Psoas muscle (tissue), 8 donors: Measurements from ENCODE around the gene FGD5. TPM values are rescaled to one million over a fixed set of nuclear protein-coding genes. Genes with fewer than 3 reads are reported as not detected.
A peak's percentile ranks its signal among the peaks of the same experiment; 100 is the strongest.
"Not testable (repeated sequence)": the region's sequence is repeated elsewhere in the genome, so short reads cannot be mapped to it uniquely, and the experiment has no call there.

Source experiments
- ATAC-seq, 4 donors: fragments of 200-7000 bp; cut with Tn5 transposase; one replicate each; pipeline ENCODE4 v1.9.1; 2020; ENCODE audit warnings: moderate library complexity in 3 of 4, mild to moderate bottlenecking in 2 of 4
- DNase-seq, 2 donors: peaks; one replicate each; pipeline ENCODE4 v3.0.0-alpha.2; 2020
- H3K27ac ChIP-seq: fragments of 200-600 bp; one replicate; pipeline ENCODE4 v1.8.0; 2022
- H3K27me3 ChIP-seq, 3 donors: fragments of 200-600 bp in 1 of 3; one replicate each; pipeline versions ENCODE4 v1.6.1 to v1.8.0; 2013 to 2022; ENCODE audit warnings: low read length in 2 of 3, mild to moderate bottlenecking in 2 of 3, moderate library complexity in 1 of 3; ENCODE audit not compliant: insufficient read depth in 3 of 3
- H3K36me3 ChIP-seq, 2 donors: fragments of 200-600 bp in 1 of 2; one replicate each; pipeline versions ENCODE4 v1.6.1 to v1.8.0; 2013 to 2022; ENCODE audit warnings: low read depth in 1 of 2, mild to moderate bottlenecking in 1 of 2, moderate library complexity in 1 of 2; ENCODE audit not compliant: insufficient read depth in 1 of 2
- H3K4me1 ChIP-seq: fragments of 200-600 bp; one replicate; pipeline ENCODE4 v1.8.0; 2022
- H3K4me3 ChIP-seq: fragments of 200-600 bp; one replicate; pipeline ENCODE4 v1.8.0; 2022; ENCODE audit warnings: mild to moderate bottlenecking
- H3K9me3 ChIP-seq: fragments of 200-600 bp; one replicate; pipeline ENCODE4 v1.8.0; 2022
- CTCF ChIP-seq: fragments of 200-600 bp; IDR thresholded peaks from one replicate; pipeline ENCODE4 v1.8.0; 2022; ENCODE audit warnings: antibody characterized with exemption
- WGBS, 3 donors: extraction: QIAGEN DNeasy Blood & Tissue Kit; methylation state at CpG; one replicate each; pipeline versions ENCODE4 v1.1.6 to v1.1.7; 2013; 5-methylcytosine and 5-hydroxymethylcytosine counted together
- intact Hi-C, 2 donors: fragments of 100-400 bp; cut with DNase I; formaldehyde crosslinking; loops; one replicate each; pipeline versions ENCODE4 v1.11.0 to v1.14.2; 2022
- polyA plus RNA-seq, 3 donors: library from polyadenylated mRNA; stranded (reverse); fragments of 200-250 nt; gene quantifications; one replicate each; pipeline ENCODE4 v1.2.3, GENCODE V29; 2013
- total RNA-seq, 4 donors: library from RNA; stranded (reverse); fragmentation: NEBNext Ultra II Directional in 2 of 4; extraction: Animal tissue kit (Norgen Biotek cat#: 25700) in 2 of 4; gene quantifications; one replicate each; pipeline versions ENCODE4 v1.2.1 to v1.2.4, GENCODE V29; 2021 to 2023
- donor health status: healthy with polysubstance abuse.
- donor health status: DM: no; HTN: no; CAD: no; lungs with moderate emphysema.
- donor health status: Bipolar disorder and iron deficiency.
- donor health status: healthy.
- donor health status: DM: yes; HTN: yes; CAD: no.
- donor health status: DM: no; HTN: no; CAD: no.
- donor health status: DM: no; HTN: no; CAD: no.
- donor health status: DM: yes; HTN: yes; CAD: no.

FGD5 gene
- total and polyA plus RNA-seq, 7 donors = 3.6 to 14.6 (median 6.4) TPM

- no peak overlapping the region for H3K4me3 ChIP-seq
- DNase-seq = peak in 1 of 2 donors; percentile 45
- H3K27ac ChIP-seq = no peak overlapping the region
- no peak for ATAC-seq
- WGBS, 3 donors = 42 to 56% (median 50%) methylated on average over 8 of the region's 8 CpGs
- no peaks in the 10 kb centered on the region for H3K9me3 ChIP-seq
- H3K36me3 ChIP-seq = no peaks in the 10 kb centered on the region
- peaks cover 0 to 44% (median 9%) of the 10 kb centered on the region in 3 donors for H3K27me3 ChIP-seq
- no peak for TF ChIP-seq CTCF
- peaks cover 5% of the 10 kb centered on the region for H3K4me1 ChIP-seq
- intact Hi-C loops = no loop called here
Measured at GRCh38 chr3:14806641-14807263, 12.0 kb upstream of the FGD5 start.

GRCh38 chr3:14808025-14808424, 10.7 kb upstream of the FGD5 start:
- Histone ChIP-seq H3K4me1 (peaks cover 5% of the 10 kb centered on the region), H3K27me3 (peaks cover 0 to 53% (median 9%) of the 10 kb centered on the region in 3 donors), H3K4me3 (no peak overlapping the region), H3K36me3 (no peaks in the 10 kb centered on the region), H3K9me3 (no peaks in the 10 kb centered on the region), H3K27ac (no peak overlapping the region)
- intact Hi-C loops = no loop called here
- ATAC-seq (no peak), DNase-seq (no peak)
- TF ChIP-seq CTCF = no peak

- ATAC-seq = no peak
- Histone ChIP-seq H3K27ac (no peak overlapping the region), H3K9me3 (no peaks in the 10 kb centered on the region), H3K4me1 (peaks cover 5% of the 10 kb centered on the region), H3K36me3 (no peaks in the 10 kb centered on the region), H3K4me3 (no peak overlapping the region), H3K27me3 (peaks cover 0 to 58% (median 9%) of the 10 kb centered on the region in 3 donors)
- no peak for DNase-seq
- WGBS, 3 donors = 82 to 87% (median 85%) methylated on average over 5 of the region's 5 CpGs
- TF ChIP-seq CTCF = no peak
- intact Hi-C loops = no loop called here
Measured at GRCh38 chr3:14808502-14809266, 10.1 kb upstream of the FGD5 start.

- DNase-seq, ATAC-seq, H3K9me3 ChIP-seq, intact Hi-C loops, H3K36me3 ChIP-seq, H3K4me1 ChIP-seq: not testable (repeated sequence)
- H3K4me3 ChIP-seq = peak overlapping the region; percentile 59
- peak overlapping the region; percentile 50 for H3K27ac ChIP-seq
- WGBS, 3 donors = 58 to 71% (median 64%) methylated on average over 8 to 9 of the region's 9 CpGs
- peaks cover 0 to 64% (median 9%) of the 10 kb centered on the region in 3 donors for H3K27me3 ChIP-seq
Measured at GRCh38 chr3:14809611-14810010, 9.2 kb upstream of the FGD5 start.

GRCh38 chr3:14810070-14810791, 8.5 kb upstream of the FGD5 start:
- Histone ChIP-seq H3K9me3 (no peaks in the 10 kb centered on the region), H3K4me1 (peaks cover 5% of the 10 kb centered on the region), H3K27me3 (peaks cover 0 to 61% (median 9%) of the 10 kb centered on the region in 3 donors), H3K27ac (peak overlapping the region; percentile 50), H3K4me3 (peak overlapping the region; percentile 68), H3K36me3 (no peaks in the 10 kb centered on the region)
- intact Hi-C loops = no loop called here
- peak; percentile 55 to 68 for DNase-seq
- TF ChIP-seq CTCF = no peak
- WGBS, 3 donors = 2 to 6% (median 5%) methylated on average over 28 to 72 of the region's 85 CpGs
- peak in 3 of 4 donors; percentile 46 to 64 (median 48) for ATAC-seq
